Measurements from ENCODE around the gene DUSP22.

- no peak for TF ChIP-seq ZNF274 (IDR thresholded peaks at IDR 0.05; ENCODE audit: borderline replicate concordance, extremely low read depth, low read length)
- TF ChIP-seq CTCF (IDR thresholded peaks at IDR 0.05; ENCODE audit: control extremely low read depth in 1 of 3, insufficient read depth in 1 of 3, low read depth in 1 of 3, low read length in 3 of 3): no peak
- no peak for TF ChIP-seq EP300 (IDR thresholded peaks at IDR 0.05; ENCODE audit: borderline replicate concordance in 1 of 2, low read depth in 2 of 2, low read length in 2 of 2)
- no peak for TF ChIP-seq JUND (IDR thresholded peaks at IDR 0.05; ENCODE audit: low read length)
- TF ChIP-seq HDAC6 (IDR thresholded peaks at IDR 0.05; ENCODE audit: low read depth, low read length): no peak
- TF ChIP-seq RXRA (IDR thresholded peaks at IDR 0.05; ENCODE audit: insufficient read depth, low read depth, low read length): no peak
- TF ChIP-seq POLR2A (IDR thresholded peaks at IDR 0.05; ENCODE audit: control extremely low read depth in 1 of 2, low read depth in 2 of 2, low read length in 2 of 2): no peak
- TF ChIP-seq RAD21 (IDR thresholded peaks at IDR 0.05 in 1 of 2, conservative IDR thresholded peaks at IDR 0.05 in 1 of 2; ENCODE audit: low read depth in 2 of 2, low read length in 2 of 2): no peak
- no peak for TF ChIP-seq CREB1 (IDR thresholded peaks at IDR 0.05)
- TF ChIP-seq YY1 (IDR thresholded peaks at IDR 0.05; ENCODE audit: low read depth, low read length): no peak
Observed at GRCh38 chr6:326896-327537, 34.7 kb downstream of the DUSP22 start.
